Transverse colon (tissue), 4 donors: Measurements from ENCODE around the gene PHF21A.

Source experiments
- EP300 ChIP-seq: sonication (generic); formaldehyde crosslinking; IDR thresholded peaks from one replicate; pipeline ENCODE4 v1.6.1; 2017; ENCODE audit warnings: antibody characterized with exemption, low read depth
- POLR2A ChIP-seq: fragments of 450-650 bp; IDR thresholded peaks from one replicate; pipeline ENCODE4 v1.6.1; 2016; ENCODE audit warnings: antibody characterized with exemption, mild to moderate bottlenecking, moderate library complexity
- POLR2AphosphoS5 ChIP-seq, 3 donors: sonication (generic); formaldehyde crosslinking; IDR thresholded peaks; one replicate each; pipeline ENCODE4 v1.6.1; 2016; ENCODE audit warnings: antibody characterized with exemption in 3 of 3
- TF ChIP-seq, protein P1 (sequence below), 5 experiments: fragments of 200-600 bp in 3 of 5; fragments of 450-650 bp in 2 of 5; sonication (generic) in 3 of 5; IDR thresholded peaks; 1 replicate in 2 of 5; 2 replicates in 3 of 5; pipeline ENCODE4 v1.5.1; 2016 to 2017; ENCODE audit warnings: antibody characterized with exemption in 5 of 5, inconsistent platforms in 3 of 5, mild to moderate bottlenecking in 2 of 5, moderate library complexity in 1 of 5

DNA sequence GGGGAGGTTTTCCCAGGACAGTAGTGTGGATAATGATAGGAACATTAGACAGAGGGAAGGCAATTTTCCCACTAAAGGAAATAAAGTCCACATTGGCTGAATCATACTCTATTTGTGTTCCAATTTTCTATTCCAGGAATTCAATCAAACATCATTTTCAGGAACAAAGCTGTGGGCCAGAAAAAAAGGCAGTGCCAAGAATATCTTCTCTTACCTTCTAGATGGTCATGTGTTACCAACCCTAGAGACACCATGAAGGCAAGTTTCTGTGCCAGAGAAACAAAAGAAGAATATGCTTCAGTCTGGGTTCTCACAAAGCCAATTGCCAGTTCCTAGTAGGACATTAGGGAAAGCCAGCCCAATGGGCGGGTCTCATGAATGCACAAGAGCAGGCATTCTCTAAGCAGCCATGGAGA lies 171.3 kb downstream of the PHF21A start:
- TF ChIP-seq POLR2AphosphoS5 (IDR thresholded peaks at IDR 0.05) (no peak), POLR2A (no peak), EP300 (no peak)
- TF ChIP-seq, protein P1, sequence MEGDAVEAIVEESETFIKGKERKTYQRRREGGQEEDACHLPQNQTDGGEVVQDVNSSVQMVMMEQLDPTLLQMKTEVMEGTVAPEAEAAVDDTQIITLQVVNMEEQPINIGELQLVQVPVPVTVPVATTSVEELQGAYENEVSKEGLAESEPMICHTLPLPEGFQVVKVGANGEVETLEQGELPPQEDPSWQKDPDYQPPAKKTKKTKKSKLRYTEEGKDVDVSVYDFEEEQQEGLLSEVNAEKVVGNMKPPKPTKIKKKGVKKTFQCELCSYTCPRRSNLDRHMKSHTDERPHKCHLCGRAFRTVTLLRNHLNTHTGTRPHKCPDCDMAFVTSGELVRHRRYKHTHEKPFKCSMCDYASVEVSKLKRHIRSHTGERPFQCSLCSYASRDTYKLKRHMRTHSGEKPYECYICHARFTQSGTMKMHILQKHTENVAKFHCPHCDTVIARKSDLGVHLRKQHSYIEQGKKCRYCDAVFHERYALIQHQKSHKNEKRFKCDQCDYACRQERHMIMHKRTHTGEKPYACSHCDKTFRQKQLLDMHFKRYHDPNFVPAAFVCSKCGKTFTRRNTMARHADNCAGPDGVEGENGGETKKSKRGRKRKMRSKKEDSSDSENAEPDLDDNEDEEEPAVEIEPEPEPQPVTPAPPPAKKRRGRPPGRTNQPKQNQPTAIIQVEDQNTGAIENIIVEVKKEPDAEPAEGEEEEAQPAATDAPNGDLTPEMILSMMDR (IDR thresholded peaks at IDR 0.05), result no peak
